ENCODE results near the gene NCAM1.

NCAM1 gene

GRCh38 chr11:113159988-113160807, 199.0 kb downstream of the NCAM1 start:
- DNase-seq (ENCODE audit: extremely low spot score, insufficient read length, low read depth): no peak
- no peak for FAIRE-seq

GRCh38 chr11:113160808-113161124, 199.5 kb downstream of the NCAM1 start:
- FAIRE-seq: no peak
- DNase-seq (ENCODE audit: extremely low spot score, insufficient read length, low read depth): no peak

- DNase-seq (ENCODE audit: extremely low spot score, insufficient read length, low read depth): no peak
- no peak for FAIRE-seq
Measured at GRCh38 chr11:113161711-113162591, 200.7 kb downstream of the NCAM1 start.

- FAIRE-seq: no peak
Measured at GRCh38 chr11:113162592-113162962, 201.4 kb downstream of the NCAM1 start.

GRCh38 chr11:113163291-113164030, 202.2 kb downstream of the NCAM1 start:
- FAIRE-seq (no peak), DNase-seq (ENCODE audit: extremely low spot score, insufficient read length, low read depth) (no peak)

More at GRCh38 chr11:113162592-113162962, 201.4 kb downstream of the NCAM1 start:
- DNase-seq (ENCODE audit: extremely low spot score, insufficient read length, low read depth): no peak

- DNase-seq (ENCODE audit: extremely low spot score, insufficient read length, low read depth): no peak
Measured at GRCh38 chr11:113166280-113166679, 205.1 kb downstream of the NCAM1 start.

GRCh38 chr11:113167599-113167998, 206.4 kb downstream of the NCAM1 start:
- FAIRE-seq: no peak

More at GRCh38 chr11:113166280-113166679, 205.1 kb downstream of the NCAM1 start:
- FAIRE-seq: no peak

GRCh38 chr11:113168354-113169342, 207.4 kb downstream of the NCAM1 start:
- no peak for DNase-seq (ENCODE audit: extremely low spot score, insufficient read length, low read depth)
- no peak for FAIRE-seq

More at GRCh38 chr11:113167599-113167998, 206.4 kb downstream of the NCAM1 start:
- DNase-seq (ENCODE audit: extremely low spot score, insufficient read length, low read depth): no peak

GRCh38 chr11:113172382-113172951, 211.2 kb downstream of the NCAM1 start:
- FAIRE-seq: no peak
- DNase-seq (ENCODE audit: extremely low spot score, insufficient read length, low read depth): no peak

GRCh38 chr11:113173126-113173525, 211.9 kb downstream of the NCAM1 start:
- FAIRE-seq: no peak

GRCh38 chr11:113174882-113175281, 213.7 kb downstream of the NCAM1 start:
- no peak for FAIRE-seq
- no peak for DNase-seq (ENCODE audit: extremely low spot score, insufficient read length, low read depth)

More at GRCh38 chr11:113173126-113173525, 211.9 kb downstream of the NCAM1 start:
- no peak for DNase-seq (ENCODE audit: extremely low spot score, insufficient read length, low read depth)

- DNase-seq (ENCODE audit: extremely low spot score, insufficient read length, low read depth): no peak
- no peak for FAIRE-seq
Measured at GRCh38 chr11:113176599-113177360, 215.6 kb downstream of the NCAM1 start.

GRCh38 chr11:113177671-113178070, 216.5 kb downstream of the NCAM1 start:
- FAIRE-seq (no peak), DNase-seq (ENCODE audit: extremely low spot score, insufficient read length, low read depth) (no peak)

GRCh38 chr11:113178381-113179070, 217.3 kb downstream of the NCAM1 start:
- no peak for DNase-seq (ENCODE audit: extremely low spot score, insufficient read length, low read depth)
- no peak for FAIRE-seq

- no peak for FAIRE-seq
Measured at GRCh38 chr11:113179181-113179704, 218.0 kb downstream of the NCAM1 start.

GRCh38 chr11:113181094-113181493, 219.9 kb downstream of the NCAM1 start:
- no peak for DNase-seq (ENCODE audit: extremely low spot score, insufficient read length, low read depth)
- FAIRE-seq: no peak

More at GRCh38 chr11:113179181-113179704, 218.0 kb downstream of the NCAM1 start:
- DNase-seq (ENCODE audit: extremely low spot score, insufficient read length, low read depth): no peak

- no peak for FAIRE-seq
- no peak for DNase-seq (ENCODE audit: extremely low spot score, insufficient read length, low read depth)
Measured at GRCh38 chr11:113182288-113182687, 221.1 kb downstream of the NCAM1 start.
